HUES64 (cell line): ENCODE data around the gene ZNF134.

ENCODE experiments used
- H3K27ac ChIP-seq: 2 replicates; pipeline ENCODE4 v1.7.0; 2013; ENCODE audit warnings: low read depth, low read length, inconsistent platforms
- H3K27me3 ChIP-seq: 2 replicates; pipeline ENCODE4 v1.6.1; 2013; ENCODE audit warnings: mild to moderate bottlenecking, low read length; ENCODE audit not compliant: insufficient read depth
- H3K36me3 ChIP-seq: 2 replicates; pipeline ENCODE4 v1.6.1; 2013; ENCODE audit warnings: mild to moderate bottlenecking, low read length; ENCODE audit not compliant: insufficient read depth
- H3K4me1 ChIP-seq: 2 replicates; pipeline ENCODE4 v1.6.1; 2013; ENCODE audit warnings: mild to moderate bottlenecking, low read length, moderate library complexity; ENCODE audit not compliant: insufficient read depth
- H3K4me3 ChIP-seq: 2 replicates; pipeline ENCODE4 v1.5.1; 2013; ENCODE audit warnings: mild to moderate bottlenecking, low read length, moderate library complexity
- H3K9ac ChIP-seq: 2 replicates; pipeline ENCODE4 v1.6.1; 2013; ENCODE audit warnings: mild to moderate bottlenecking, low read depth, low read length
- H3K9me3 ChIP-seq: 2 replicates; pipeline ENCODE4 v1.6.1; 2013; ENCODE audit warnings: low read depth, low read length; ENCODE audit not compliant: insufficient read depth
- WGBS: fragments of 150-250, 120-280 bp; methylation state at CpG from one replicate; pipeline ENCODE4 v1.1.7; 2013; ENCODE audit warnings: missing lambda C conversion rate; 5-methylcytosine and 5-hydroxymethylcytosine counted together

Gene ZNF134

DNA sequence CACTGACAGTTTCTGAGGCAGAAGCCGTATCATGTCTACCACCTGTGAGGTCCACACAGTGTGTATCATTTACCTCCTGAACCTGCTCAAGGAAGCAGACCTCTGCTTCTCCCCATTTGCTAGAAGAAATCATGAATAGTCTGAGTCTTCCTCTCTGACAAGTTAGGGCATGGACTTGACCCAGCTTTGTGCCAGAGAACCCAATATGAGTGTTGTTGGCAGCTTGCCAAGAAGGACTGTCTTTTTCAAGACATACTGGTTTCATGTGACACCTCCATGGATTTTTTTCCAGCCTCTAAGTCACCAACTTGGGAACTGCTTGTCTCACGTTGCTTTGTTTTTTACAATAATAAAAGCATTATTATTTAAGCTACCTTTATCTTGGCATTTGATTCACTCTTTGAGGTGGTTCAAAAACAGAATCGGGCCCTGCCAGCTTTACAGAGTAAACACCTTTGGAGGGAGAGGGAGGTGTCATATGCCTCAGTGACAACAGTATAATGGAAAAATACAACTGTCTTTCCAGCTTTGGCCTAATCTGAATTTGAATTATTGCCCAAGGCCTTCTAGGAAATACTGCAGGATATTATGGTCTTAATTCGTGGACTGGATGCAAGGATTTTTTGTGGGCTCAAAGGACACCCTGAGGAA lies 28.5 kb downstream of the ZNF134 start:
- Histone ChIP-seq H3K36me3 (peaks cover 44% of the 10 kb centered on the region), H3K9me3 (peaks cover 24% of the 10 kb centered on the region)
- 95% methylated on average over 3 of the region's 4 CpGs for WGBS

DNA sequence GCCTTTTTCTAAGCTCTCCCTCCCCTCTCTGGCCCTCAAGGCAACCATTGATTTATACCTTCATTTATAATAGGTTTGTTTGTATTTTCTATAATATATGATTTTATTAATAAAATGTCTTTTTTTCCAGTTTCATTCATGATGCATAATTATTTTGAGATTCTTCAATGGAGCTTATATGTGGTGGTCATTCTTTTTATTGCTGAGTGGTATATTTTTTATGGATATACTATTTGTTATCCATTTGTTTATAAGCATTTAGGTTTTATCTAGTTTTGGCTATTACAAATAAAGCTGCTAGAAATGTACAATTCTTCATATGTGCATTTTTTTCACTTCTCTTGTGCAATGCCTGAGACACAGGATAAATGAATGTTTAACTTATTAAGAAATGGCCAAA lies 29.7 kb downstream of the ZNF134 start:
- Histone ChIP-seq H3K9ac (no peak overlapping the region), H3K27ac (no peak overlapping the region), H3K4me3 (no peak overlapping the region), H3K9me3 (peaks cover 21% of the 10 kb centered on the region), H3K27me3 (0 out of 2 replicates have a peak, but pooled peaks cover 3% of the 10 kb centered on the region), H3K36me3 (peaks cover 39% of the 10 kb centered on the region), H3K4me1 (no peaks in the 10 kb centered on the region)

More for the DNA sequence above, 28.5 kb downstream of the ZNF134 start:
- H3K4me3 ChIP-seq: no peak overlapping the region
- H3K27me3 ChIP-seq: 0 out of 2 replicates have a peak, but pooled peaks cover 3% of the 10 kb centered on the region
- no peak overlapping the region for H3K27ac ChIP-seq
- no peaks in the 10 kb centered on the region for H3K4me1 ChIP-seq
- H3K9ac ChIP-seq: no peak overlapping the region

DNA sequence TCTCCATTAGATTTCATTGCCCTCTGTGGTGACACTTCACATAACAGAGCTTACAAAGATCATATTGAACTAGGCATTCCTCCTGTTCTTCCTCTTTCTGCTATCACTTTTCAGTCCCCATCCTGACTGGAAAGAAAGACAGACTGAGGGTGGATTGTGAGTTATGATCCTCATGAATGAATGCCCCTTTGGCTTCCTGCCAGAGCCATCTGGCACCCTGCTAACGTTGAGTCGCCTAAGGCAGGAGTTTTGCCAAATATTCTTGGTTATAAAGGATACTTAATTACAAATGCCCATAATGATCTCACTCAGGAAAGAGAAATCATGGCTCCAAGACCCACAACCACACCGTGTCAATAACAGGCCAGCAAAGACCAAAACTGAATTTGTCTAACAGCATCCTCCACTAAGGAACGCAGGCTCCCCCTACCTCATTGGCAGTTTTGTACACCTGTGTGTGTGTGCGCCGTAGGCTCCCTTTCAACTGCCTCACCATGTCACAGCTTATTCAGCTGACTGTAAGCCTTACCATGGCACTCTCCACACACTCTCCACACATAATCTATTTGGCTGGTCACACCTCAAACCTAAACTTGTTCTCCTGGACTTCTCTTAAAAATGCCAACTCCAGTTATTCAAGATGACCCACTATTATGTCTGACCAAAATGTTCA lies 34.4 kb downstream of the ZNF134 start:
- Histone ChIP-seq H3K4me3 (no peak overlapping the region), H3K9ac (no peak overlapping the region), H3K4me1 (no peaks in the 10 kb centered on the region), H3K27ac (no peak overlapping the region), H3K9me3 (no peaks in the 10 kb centered on the region), H3K36me3 (no peaks in the 10 kb centered on the region; the same call in 1 of the 2 replicates), H3K27me3 (0 out of 2 replicates have a peak, but pooled peaks cover 3% of the 10 kb centered on the region)
- 79% methylated on average over 5 of the region's 6 CpGs for WGBS

DNA sequence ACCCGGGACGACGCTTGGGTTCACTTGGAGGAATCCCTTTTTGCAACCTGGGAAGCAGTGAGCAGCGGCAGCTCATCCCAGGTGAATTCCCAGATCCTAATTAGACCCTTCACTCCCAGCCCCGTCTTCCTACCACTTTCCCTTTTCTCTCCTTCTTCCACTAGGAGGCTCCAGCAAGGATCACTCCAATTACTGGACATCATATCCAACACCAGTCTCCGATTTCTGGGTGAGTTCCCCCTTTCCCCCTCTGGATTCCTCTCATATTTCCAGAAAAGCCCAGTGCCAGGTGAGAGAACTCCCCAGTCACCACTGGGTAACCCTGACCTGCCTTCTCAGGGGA lies 37.6 kb downstream of the ZNF134 start:
- Histone ChIP-seq H3K4me3 (no peak overlapping the region), H3K4me1 (no peaks in the 10 kb centered on the region), H3K9me3 (no peaks in the 10 kb centered on the region), H3K27me3 (0 out of 2 replicates have a peak, but pooled peaks cover 9% of the 10 kb centered on the region), H3K27ac (no peak overlapping the region), H3K9ac (no peak overlapping the region), H3K36me3 (no peaks in the 10 kb centered on the region)
- WGBS: 77% methylated on average over 6 of the region's 6 CpGs

DNA sequence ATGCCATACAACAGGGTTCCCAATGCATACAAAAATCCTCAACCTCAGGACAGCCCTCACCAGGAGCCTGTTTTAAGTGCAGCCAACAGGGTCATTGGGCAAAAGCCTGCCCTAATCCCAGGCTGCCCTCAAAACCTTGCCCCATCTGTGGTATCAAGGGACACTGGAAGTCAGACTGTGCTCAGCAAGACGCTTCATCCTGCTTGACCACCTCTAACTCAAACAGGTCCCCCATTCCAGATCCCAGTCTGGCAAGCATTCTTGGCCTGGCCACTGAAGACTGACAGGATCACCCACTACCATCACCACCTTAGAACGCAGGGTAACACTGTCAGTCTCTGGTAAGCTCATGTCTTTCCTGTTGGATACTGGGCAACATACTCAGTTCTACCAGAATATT lies 39.6 kb downstream of the ZNF134 start:
- H3K36me3 ChIP-seq: no peaks in the 10 kb centered on the region
- no peaks in the 10 kb centered on the region for H3K4me1 ChIP-seq
- no peak overlapping the region for H3K27ac ChIP-seq
- peaks cover 11% of the 10 kb centered on the region; the same call in 1 of the 2 replicates for H3K27me3 ChIP-seq
- H3K9ac ChIP-seq: no peak overlapping the region
- H3K4me3 ChIP-seq: no peak overlapping the region
- no peaks in the 10 kb centered on the region for H3K9me3 ChIP-seq
- WGBS: 90% methylated on average over 2 of the region's 2 CpGs

DNA sequence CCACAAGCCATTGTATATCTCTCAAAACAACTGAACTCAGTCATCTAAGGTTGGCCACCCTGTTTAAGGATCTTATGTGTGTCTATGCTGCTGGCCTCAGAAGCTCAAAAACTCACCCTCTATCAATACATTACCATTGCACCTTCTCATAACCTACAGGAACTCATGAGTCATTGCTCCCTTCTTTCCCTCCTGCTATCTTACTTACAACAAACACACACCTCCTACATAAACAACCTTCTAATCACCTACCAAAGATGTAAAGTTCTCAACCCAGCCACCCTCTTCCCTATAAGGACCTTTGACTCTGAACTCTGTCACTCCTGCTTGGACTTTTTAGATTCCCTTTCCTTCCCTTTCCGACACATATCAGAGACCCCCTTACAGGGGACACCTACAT lies 41.4 kb downstream of the ZNF134 start:
- 96% methylated on average over 1 of the region's 1 CpG for WGBS

DNA sequence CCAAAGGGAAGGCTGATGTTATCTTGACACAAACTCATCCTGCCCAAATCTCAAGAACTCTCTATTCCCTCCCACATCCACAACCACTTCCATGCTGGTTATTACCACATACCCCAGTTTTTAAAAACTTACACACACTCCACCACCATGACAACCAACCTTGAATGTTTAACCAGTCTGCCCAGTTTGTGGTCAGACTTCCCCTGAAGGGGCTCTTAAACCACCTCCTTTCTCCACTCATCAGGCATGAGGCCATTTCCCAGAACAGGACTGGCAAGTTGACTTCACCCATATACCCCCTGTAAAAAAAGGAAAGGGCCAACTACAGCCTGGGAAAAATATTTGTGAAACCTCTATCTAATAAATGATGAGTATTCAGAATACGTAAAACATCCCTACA lies 42.3 kb downstream of the ZNF134 start:
- no peak overlapping the region for H3K27ac ChIP-seq
- H3K36me3 ChIP-seq: no peaks in the 10 kb centered on the region
- no peak overlapping the region for H3K4me3 ChIP-seq
- no peaks in the 10 kb centered on the region for H3K4me1 ChIP-seq
- 90% methylated on average over 1 of the region's 1 CpG for WGBS
- no peak overlapping the region for H3K9ac ChIP-seq
- peaks cover 38% of the 10 kb centered on the region for H3K27me3 ChIP-seq
- H3K9me3 ChIP-seq: no peaks in the 10 kb centered on the region

More for the DNA sequence above, 41.4 kb downstream of the ZNF134 start:
- Histone ChIP-seq H3K9me3 (no peaks in the 10 kb centered on the region), H3K36me3 (no peaks in the 10 kb centered on the region), H3K9ac (no peak overlapping the region), H3K4me3 (no peak overlapping the region), H3K4me1 (no peaks in the 10 kb centered on the region), H3K27ac (no peak overlapping the region), H3K27me3 (peaks cover 29% of the 10 kb centered on the region)

DNA sequence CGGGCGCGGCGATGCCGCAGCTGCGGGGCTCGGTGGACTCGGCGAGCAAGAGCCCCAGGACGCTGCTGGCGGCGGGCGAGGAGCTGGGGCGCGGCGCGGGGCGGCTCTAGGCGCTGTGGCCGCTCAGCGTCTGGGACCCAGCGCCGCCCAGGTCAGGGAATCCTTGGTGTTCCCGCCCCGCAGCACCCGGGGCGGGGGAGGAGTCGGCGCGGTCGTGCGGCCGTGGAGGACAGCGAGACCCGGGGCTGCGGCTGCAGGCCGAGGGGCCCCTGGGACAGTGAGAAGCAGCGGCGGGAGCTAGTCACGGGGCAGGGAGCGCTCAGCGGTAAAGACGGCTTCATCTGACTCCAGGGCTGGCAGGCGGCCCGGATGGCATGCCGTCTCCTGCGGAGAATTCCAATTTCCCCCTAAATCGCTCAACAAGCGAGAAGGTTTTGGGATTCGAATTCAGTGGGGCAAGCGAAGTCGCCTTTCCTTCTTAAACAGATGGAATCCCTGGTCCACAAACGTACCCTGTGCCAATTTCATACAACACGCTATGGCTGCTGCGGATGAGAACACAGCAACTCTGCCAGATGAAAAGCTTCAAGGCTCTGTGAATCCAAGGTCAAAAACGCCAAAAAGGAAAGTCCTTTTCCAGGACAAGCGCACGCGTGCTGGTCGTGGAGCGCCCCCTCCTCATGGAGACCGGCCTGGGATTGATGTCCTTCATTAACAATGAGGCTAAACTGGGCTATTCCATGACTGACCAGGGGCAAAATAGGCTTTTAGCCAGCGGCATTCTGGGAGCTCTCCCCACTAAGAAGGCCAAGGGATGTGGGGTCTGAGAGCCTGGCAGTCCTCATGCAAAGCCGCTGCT lies 50.5 kb downstream of the ZNF134 start:
- peak overlapping the region; percentile 63 for H3K4me3 ChIP-seq
- H3K36me3 ChIP-seq: no peaks in the 10 kb centered on the region
- peaks cover 7% of the 10 kb centered on the region; the same call in 1 of the 2 replicates for H3K4me1 ChIP-seq
- no peaks in the 10 kb centered on the region for H3K9me3 ChIP-seq
- no peak overlapping the region for H3K27ac ChIP-seq
- H3K9ac ChIP-seq: peak overlapping the region; percentile 56
- 3% methylated on average over 64 of the region's 64 CpGs for WGBS
- peaks cover 35% of the 10 kb centered on the region for H3K27me3 ChIP-seq

DNA sequence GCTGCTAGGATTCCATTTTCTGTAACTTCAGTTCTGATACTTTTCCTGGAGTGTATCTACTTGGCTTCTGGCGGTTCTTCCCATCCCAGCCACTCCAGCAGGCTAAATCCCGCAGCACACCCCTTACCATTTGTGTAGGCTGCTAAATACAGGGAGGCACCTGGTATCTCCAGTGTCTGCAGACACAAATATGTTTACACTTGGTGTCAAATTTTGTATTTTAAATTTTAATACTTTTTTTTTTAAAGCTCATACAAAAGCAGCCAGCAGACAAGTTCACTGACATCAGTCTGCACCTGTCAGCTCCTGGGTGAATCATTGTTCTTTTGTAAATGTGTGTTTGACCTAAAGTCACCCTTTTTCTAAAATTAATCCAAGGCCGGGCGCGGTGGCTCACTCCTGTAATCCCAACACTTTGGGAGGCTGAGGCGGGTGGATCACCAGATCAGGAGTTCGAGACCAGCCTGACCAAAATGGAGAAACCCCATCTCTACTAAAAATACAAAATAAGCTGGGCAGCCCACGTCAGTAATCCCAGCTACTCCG lies 51.3 kb downstream of the ZNF134 start:
- H3K9me3 ChIP-seq: no peaks in the 10 kb centered on the region
- peaks cover 7% of the 10 kb centered on the region; the same call in 1 of the 2 replicates for H3K4me1 ChIP-seq
- no peak overlapping the region for H3K9ac ChIP-seq
- 89% methylated on average over 9 of the region's 9 CpGs for WGBS
- no peaks in the 10 kb centered on the region for H3K36me3 ChIP-seq
- H3K27me3 ChIP-seq: peaks cover 28% of the 10 kb centered on the region
- no peak overlapping the region for H3K27ac ChIP-seq
- H3K4me3 ChIP-seq: no peak overlapping the region

DNA sequence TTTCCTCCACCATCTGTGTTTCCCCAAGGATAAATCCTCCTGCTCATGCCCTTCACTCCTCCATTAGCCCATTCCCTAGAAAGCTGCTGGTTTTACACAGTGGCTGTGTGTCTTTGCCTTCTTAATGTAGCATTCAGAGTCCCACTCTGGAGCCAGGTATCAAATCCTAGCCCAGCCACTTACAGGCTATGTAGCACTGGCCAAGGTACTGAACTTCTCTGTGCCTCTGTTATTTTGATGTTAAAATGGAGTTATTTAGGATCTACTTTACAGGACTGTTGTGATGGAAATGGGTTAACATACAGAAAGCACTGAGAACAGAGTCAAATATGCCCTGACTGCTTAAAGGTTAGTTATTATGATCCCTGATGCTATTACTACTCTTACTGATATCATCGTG lies 53.2 kb downstream of the ZNF134 start:
- WGBS: 82% methylated on average over 1 of the region's 1 CpG
- H3K27ac ChIP-seq: no peak overlapping the region
- H3K9me3 ChIP-seq: no peaks in the 10 kb centered on the region
- H3K9ac ChIP-seq: no peak overlapping the region
- peaks cover 36% of the 10 kb centered on the region for H3K27me3 ChIP-seq
- no peak overlapping the region for H3K4me3 ChIP-seq
- peaks cover 7% of the 10 kb centered on the region; the same call in 1 of the 2 replicates for H3K4me1 ChIP-seq
- H3K36me3 ChIP-seq: no peaks in the 10 kb centered on the region

DNA sequence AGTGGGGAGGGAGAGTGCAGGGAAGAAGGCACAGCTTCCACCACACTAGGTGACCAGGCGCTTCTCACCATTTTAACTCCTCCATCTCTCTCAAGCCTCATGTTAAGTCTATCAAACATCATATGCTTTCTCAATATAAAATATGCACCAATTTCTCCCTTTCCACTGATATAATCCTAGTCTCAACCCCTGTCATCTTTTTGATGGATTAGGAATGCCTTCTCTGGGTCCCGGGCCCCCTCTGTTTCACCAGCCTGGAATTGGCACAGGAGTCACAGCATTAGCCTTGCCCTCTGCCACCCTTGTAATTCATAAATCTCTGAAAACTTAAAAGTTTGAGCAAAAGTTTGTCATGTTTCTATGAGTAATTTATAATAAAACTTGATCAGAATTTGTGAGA lies 54.6 kb downstream of the ZNF134 start, which contains the start of gene ZSCAN4:
ZSCAN4 (plus strand) TSS at position 301 of the 400 bp plus-strand sequence. CDS start 7,211 bp downstream, outside the sequence.
- WGBS: 82% methylated on average over 2 of the region's 2 CpGs
- no peak within 1 kb of the TSS for H3K27ac ChIP-seq

More for the DNA sequence above, 54.6 kb downstream of the ZNF134 start, which contains the start of gene ZSCAN4:
- Histone ChIP-seq H3K9ac (no peak within 1 kb of the TSS), H3K4me1 (peaks cover 7% of the 10 kb centered on the region; the same call in 1 of the 2 replicates), H3K36me3 (no peaks in the 10 kb centered on the region), H3K9me3 (no peaks in the 10 kb centered on the region), H3K4me3 (no peak within 1 kb of the TSS), H3K27me3 (peaks cover 39% of the 10 kb centered on the region)
